Small intestine (tissue), 7 donors: ENCODE results near the gene TMEM191C. TPM values are rescaled to one million over a fixed set of nuclear protein-coding genes. Genes with fewer than 3 reads are reported as not detected.

Experiments
- DNase-seq, 2 donors: peaks; one replicate each; pipeline versions ENCODE4 v3.0.0 to v3.0.0-alpha.2; 2013
- FAIRE-seq: peaks from 2 replicates; lab custom pipeline; 2012; peaks lifted over from hg19 to GRCh38; lab: Jason Lieb, UNC
- H3K27ac ChIP-seq, 3 donors: one replicate each; pipeline ENCODE4 v1.5.1; 2013; ENCODE audit warnings: low read length in 2 of 3, mild to moderate bottlenecking in 2 of 3, control low read depth in 1 of 3, inconsistent platforms in 1 of 3, low read depth in 1 of 3, moderate library complexity in 1 of 3
- H3K27me3 ChIP-seq, 3 donors: one replicate each; pipeline ENCODE4 v1.6.1; 2013; ENCODE audit warnings: low read length in 3 of 3, inconsistent platforms in 1 of 3; ENCODE audit not compliant: control insufficient read depth in 3 of 3, insufficient read depth in 3 of 3
- H3K36me3 ChIP-seq, 3 donors: one replicate each; pipeline ENCODE4 v1.6.1; 2013; ENCODE audit warnings: low read length in 3 of 3, inconsistent platforms in 1 of 3, low read depth in 1 of 3, mild to moderate bottlenecking in 1 of 3, moderate library complexity in 1 of 3; ENCODE audit not compliant: control insufficient read depth in 3 of 3, insufficient read depth in 2 of 3
- H3K4me1 ChIP-seq, 3 donors: one replicate each; pipeline ENCODE4 v1.6.1; 2013; ENCODE audit warnings: low read length in 2 of 3, inconsistent platforms in 1 of 3, low read depth in 1 of 3, mild to moderate bottlenecking in 1 of 3, moderate library complexity in 1 of 3; ENCODE audit not compliant: control insufficient read depth in 3 of 3, insufficient read depth in 2 of 3
- H3K4me3 ChIP-seq, 3 donors: one replicate each; pipeline ENCODE4 v1.5.1; 2013; ENCODE audit warnings: low read length in 3 of 3, control low read depth in 1 of 3, inconsistent platforms in 1 of 3, low read depth in 1 of 3, mild to moderate bottlenecking in 1 of 3, moderate library complexity in 1 of 3
- H3K9me3 ChIP-seq, 2 donors: one replicate each; pipeline ENCODE4 v1.6.1; 2013; ENCODE audit warnings: low read depth in 1 of 2, low read length in 1 of 2; ENCODE audit not compliant: control insufficient read depth in 2 of 2, insufficient read depth in 1 of 2
- WGBS, 3 donors: extraction: QIAGEN DNeasy Blood & Tissue Kit; methylation state at CpG; one replicate each; pipeline ENCODE4 v1.1.7; 2013; 5-methylcytosine and 5-hydroxymethylcytosine counted together
- polyA plus RNA-seq, 4 donors: library from polyadenylated mRNA; stranded (reverse) in 3 of 4; unstranded in 1 of 4; fragments of 200-250 nt in 3 of 4; fragments of 120-200 nt in 1 of 4; gene quantifications; one replicate each; pipeline versions ENCODE4 v1.2.1 to v1.2.3, GENCODE V29; 2013
- donor health status: healthy with polysubstance abuse.
- donor health status: control.
- donor health status: control.
- donor health status: Bipolar disorder and iron deficiency.
- donor health status: healthy.

The TMEM191C gene
- polyA plus RNA-seq, 4 donors: 2.0 to 6.0 (median 4.4) TPM

DNA sequence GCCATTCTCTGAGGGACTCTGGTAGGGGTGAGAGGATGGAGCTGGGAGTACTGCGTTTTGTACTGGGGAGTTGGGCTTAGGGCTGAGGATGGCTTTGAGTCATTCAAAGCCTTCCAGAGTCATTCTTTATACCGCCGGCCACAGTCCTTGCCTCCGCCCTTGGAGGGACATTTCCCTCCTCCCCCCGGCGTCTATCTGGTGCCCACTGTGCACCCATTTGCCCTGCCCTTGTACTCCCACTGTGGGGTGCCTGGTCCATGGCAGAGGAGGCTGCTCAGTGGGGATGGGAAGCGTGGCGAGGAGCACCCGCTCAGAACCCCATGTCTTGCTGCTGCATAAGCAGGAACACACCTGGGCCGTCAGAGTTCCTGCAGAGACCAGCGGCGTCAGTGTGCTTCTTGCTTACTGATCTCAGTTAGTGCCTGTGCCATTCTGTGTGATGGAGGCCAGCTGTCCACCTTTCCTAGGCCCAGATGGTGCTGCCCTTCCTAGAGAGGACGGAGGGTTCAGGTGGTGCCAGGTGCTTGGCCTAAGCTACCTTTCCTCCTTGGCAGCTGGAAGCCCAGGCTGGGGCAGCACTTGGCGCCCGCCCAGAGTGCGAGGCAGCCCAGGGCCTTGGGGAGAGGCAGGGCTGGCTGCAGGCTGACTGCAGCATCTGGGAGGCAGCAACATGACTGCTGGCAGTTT lies 23.3 kb upstream of the TMEM191C start:
- no peaks in the 10 kb centered on the region for H3K4me1 ChIP-seq
- no peak overlapping the region for H3K27ac ChIP-seq
- WGBS, 3 donors: 90 to 96% (median 91%) methylated on average over 16 of the region's 16 CpGs
- FAIRE-seq (no peak), DNase-seq (no peak)
- H3K36me3 ChIP-seq: peaks cover 0 to 61% (median 8%) of the 10 kb centered on the region in 3 donors
- no peak overlapping the region for H3K4me3 ChIP-seq
- no peaks in the 10 kb centered on the region for H3K9me3 ChIP-seq
- no peaks in the 10 kb centered on the region for H3K27me3 ChIP-seq

DNA sequence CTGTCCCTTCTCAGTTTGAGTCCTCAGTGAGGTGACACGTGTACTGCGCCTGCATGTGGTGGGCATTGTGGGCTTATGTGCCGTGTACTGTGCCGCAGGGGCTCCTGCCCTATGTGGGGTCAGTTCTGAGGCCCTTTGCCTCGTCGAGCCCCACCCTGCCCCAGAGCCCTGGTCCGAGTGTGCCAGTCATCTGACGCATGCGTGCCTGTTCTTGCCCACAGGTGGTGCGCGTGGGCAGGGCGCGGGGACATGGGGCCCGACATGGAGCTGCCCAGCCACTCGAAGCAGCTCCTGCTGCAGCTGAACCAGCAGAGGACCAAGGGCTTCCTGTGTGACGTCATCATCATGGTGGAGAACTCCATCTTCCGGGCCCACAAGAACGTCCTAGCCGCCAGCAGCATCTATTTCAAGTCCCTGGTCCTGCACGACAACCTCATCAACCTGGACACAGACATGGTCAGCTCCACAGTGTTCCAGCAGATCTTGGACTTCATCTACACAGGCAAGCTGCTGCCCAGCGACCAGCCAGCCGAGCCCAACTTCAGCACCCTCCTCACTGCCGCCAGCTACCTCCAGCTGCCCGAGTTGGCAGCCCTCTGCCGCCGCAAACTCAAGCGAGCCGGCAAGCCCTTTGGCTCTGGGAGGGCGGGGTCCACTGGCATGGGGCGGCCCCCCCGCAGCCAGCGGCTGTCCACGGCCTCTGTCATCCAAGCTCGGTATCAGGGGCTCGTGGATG lies 22.3 kb upstream of the TMEM191C start:
- FAIRE-seq (no peak), DNase-seq (no peak)
- Histone ChIP-seq H3K27ac (no peak overlapping the region), H3K9me3 (no peaks in the 10 kb centered on the region), H3K27me3 (no peaks in the 10 kb centered on the region), H3K36me3 (peaks cover 0 to 69% (median 8%) of the 10 kb centered on the region in 3 donors), H3K4me3 (no peak overlapping the region), H3K4me1 (no peaks in the 10 kb centered on the region)
- WGBS, 3 donors: 91 to 92% (median 92%) methylated on average over 32 to 35 of the region's 35 CpGs

GRCh38 chr22:21445437-21446127 lies 21.6 kb upstream of the TMEM191C start:
- Histone ChIP-seq H3K27ac (no peak overlapping the region), H3K4me1 (no peaks in the 10 kb centered on the region), H3K36me3 (peaks cover 0 to 76% (median 8%) of the 10 kb centered on the region in 3 donors), H3K9me3 (no peaks in the 10 kb centered on the region), H3K27me3 (no peaks in the 10 kb centered on the region), H3K4me3 (no peak overlapping the region)
- 94 to 96% (median 94%) methylated on average over 21 to 27 of the region's 27 CpGs for WGBS, 3 donors
- FAIRE-seq: no peak
- no peak for DNase-seq

GRCh38 chr22:21446128-21446826 lies 20.9 kb upstream of the TMEM191C start:
- no peaks in the 10 kb centered on the region for H3K4me1 ChIP-seq
- no peaks in the 10 kb centered on the region for H3K27me3 ChIP-seq
- no peak overlapping the region for H3K27ac ChIP-seq
- FAIRE-seq (no peak), DNase-seq (no peak)
- H3K9me3 ChIP-seq: no peaks in the 10 kb centered on the region
- peaks cover 0 to 78% (median 8%) of the 10 kb centered on the region in 3 donors for H3K36me3 ChIP-seq
- H3K4me3 ChIP-seq: no peak overlapping the region
- 95 to 98% (median 96%) methylated on average over 48 to 49 of the region's 49 CpGs for WGBS, 3 donors

DNA sequence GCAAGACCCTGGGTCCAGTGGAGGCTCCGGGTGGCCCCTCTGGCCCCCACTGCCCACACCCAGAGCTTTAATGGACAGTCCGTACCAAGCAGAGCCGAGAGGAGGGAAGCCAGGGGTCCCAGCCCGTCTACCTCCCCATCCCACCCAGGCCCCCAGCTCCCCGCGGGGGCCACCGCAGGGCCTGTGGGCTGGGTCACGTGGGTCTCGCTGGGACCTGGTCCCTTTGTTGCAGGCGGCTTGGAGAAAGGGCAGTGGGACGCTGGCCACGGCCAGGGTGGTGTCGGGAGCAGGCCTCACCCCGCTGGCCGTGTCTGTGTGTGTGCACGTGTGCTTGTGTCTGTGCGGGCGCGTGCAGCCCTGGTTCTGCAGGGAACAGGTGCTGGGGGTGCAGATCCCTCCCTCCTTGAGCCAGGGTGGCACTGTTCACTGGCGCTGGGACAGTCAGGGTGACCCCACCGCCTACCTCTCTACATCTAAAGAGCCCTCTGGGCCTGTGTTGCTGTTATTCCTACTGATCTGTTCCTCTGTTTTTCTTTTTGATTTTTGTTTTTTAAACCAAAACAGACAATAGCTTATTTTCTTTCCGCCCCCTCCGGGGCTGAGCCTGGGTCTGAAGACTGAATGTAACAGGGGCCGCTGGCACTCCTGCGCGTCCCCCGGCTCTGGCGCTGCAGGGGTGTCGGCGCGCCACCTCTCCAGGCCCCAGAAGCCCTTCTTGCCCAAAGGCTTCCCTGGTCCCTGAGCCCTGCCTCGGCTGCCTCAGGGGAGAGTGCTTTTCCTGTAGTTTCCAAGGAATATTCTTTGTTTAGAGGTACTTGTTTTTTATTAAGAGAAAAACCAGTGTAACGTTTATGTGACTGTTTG lies 20.1 kb upstream of the TMEM191C start:
- Histone ChIP-seq H3K36me3 (peaks cover 0 to 84% (median 8%) of the 10 kb centered on the region in 3 donors), H3K4me1 (no peaks in the 10 kb centered on the region), H3K9me3 (no peaks in the 10 kb centered on the region), H3K27me3 (no peaks in the 10 kb centered on the region), H3K27ac (no peak overlapping the region), H3K4me3 (no peak overlapping the region)
- FAIRE-seq: no peak
- WGBS, 3 donors: 92 to 94% (median 94%) methylated on average over 31 to 33 of the region's 33 CpGs
- no peak for DNase-seq

- no peak for DNase-seq
Observed at GRCh38 chr22:21447694-21448402, 19.3 kb upstream of the TMEM191C start.

GRCh38 chr22:21448627-21449416 lies 18.4 kb upstream of the TMEM191C start:
- WGBS, 3 donors: 89 to 93% (median 92%) methylated on average over 23 of the region's 23 CpGs
- H3K9me3 ChIP-seq: no peaks in the 10 kb centered on the region
- H3K36me3 ChIP-seq: peaks cover 0 to 75% (median 6%) of the 10 kb centered on the region in 3 donors
- H3K4me3 ChIP-seq: no peak overlapping the region
- H3K27ac ChIP-seq: no peak overlapping the region
- no peak for DNase-seq
- no peak for FAIRE-seq
- no peaks in the 10 kb centered on the region for H3K4me1 ChIP-seq
- H3K27me3 ChIP-seq: no peaks in the 10 kb centered on the region

More at GRCh38 chr22:21447694-21448402, 19.3 kb upstream of the TMEM191C start:
- H3K27me3 ChIP-seq: no peaks in the 10 kb centered on the region
- H3K36me3 ChIP-seq: peaks cover 0 to 83% (median 8%) of the 10 kb centered on the region in 3 donors
- no peak overlapping the region for H3K27ac ChIP-seq
- H3K9me3 ChIP-seq: no peaks in the 10 kb centered on the region
- WGBS, 3 donors: 86 to 90% (median 87%) methylated on average over 22 of the region's 22 CpGs
- no peak overlapping the region for H3K4me3 ChIP-seq
- no peak for FAIRE-seq
- no peaks in the 10 kb centered on the region for H3K4me1 ChIP-seq
